Activated T-cell treated with anti-CD3 and anti-CD28 coated beads, Interleukin-2, amount 50 U/mL, for 4 hours (primary cell): ENCODE results near the gene MAP2K7. TPM values are rescaled to one million over a fixed set of nuclear protein-coding genes. Genes with fewer than 3 reads are reported as not detected.
A peak's percentile ranks its signal among the peaks of the same experiment; 100 is the strongest.
"Not testable (repeated sequence)": the region's sequence is repeated elsewhere in the genome, so short reads cannot be mapped to it uniquely, and the experiment has no call there.

Experiments used
- ATAC-seq, 2 donors: fragments of 200-7000 bp; cut with Tn5 transposase; one replicate each; pipeline ENCODE4 v1.10.0; 2021
- DNase-seq: peaks from one replicate; pipeline ENCODE4 v3.0.0-alpha.2; 2020
- H3K27me3 Mint-ChIP-seq: one replicate; pipeline ENCODE4 v1.8.0; 2021; ENCODE audit warnings: low read depth, mixed read lengths
- H3K36me3 Mint-ChIP-seq: one replicate; pipeline ENCODE4 v1.8.0; 2022; ENCODE audit warnings: mixed read lengths; ENCODE audit not compliant: insufficient read depth
- H3K4me1 Mint-ChIP-seq: one replicate; pipeline ENCODE4 v1.8.0; 2021; ENCODE audit warnings: low read depth, mixed read lengths
- H3K4me3 Mint-ChIP-seq: one replicate; pipeline ENCODE4 v1.8.0; 2021; ENCODE audit warnings: mild to moderate bottlenecking, moderate library complexity, mixed read lengths
- H3K9me3 Mint-ChIP-seq: one replicate; pipeline ENCODE4 v1.8.0; 2021; ENCODE audit warnings: mixed read lengths
- total RNA-seq, 3 donors: library from RNA; stranded (reverse); gene quantifications; one replicate each; pipeline ENCODE4 v1.2.1, GENCODE V29; 2021

Gene MAP2K7
- total RNA-seq, 3 donors from 2014 or later = 40.4 to 44.0 (median 43.3) TPM

DNA sequence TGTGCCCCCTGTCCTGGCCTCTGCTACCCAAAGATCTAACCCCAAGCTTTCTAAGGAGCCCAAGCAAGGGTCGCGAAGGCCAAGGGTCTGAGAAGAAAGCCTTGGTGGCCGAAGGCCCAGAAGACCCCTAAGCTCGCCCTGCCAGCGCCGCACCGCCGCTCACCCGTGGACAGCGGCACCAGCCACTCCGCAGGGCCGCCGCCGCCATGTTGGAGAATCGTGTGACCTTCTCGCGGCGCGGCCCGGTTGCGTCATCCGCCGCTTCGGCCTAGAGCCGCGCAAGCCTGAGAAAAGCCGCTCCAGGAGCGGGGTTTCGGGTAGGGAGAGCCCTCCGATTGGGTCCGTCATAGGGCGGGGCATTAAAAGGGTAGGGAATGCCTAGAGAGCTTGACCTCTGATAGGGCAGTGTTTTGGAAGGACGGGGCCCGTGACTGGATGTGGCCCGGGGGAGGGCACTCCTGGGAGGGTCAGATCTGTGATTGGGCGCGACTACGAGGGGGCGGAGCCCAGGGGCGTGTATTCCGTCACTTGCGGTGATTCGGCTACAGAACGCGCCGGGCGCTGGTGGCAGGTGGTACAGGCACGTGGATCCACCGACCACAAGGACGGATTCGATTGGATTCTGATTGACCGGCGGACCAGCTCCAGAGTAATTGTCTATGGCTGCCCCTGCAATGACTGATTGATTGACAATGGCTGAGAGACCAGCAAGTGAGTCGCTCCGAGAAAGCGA lies 39.9 kb downstream of the MAP2K7 start, which contains the start of gene TIMM44:
Gene TIMM44 (minus strand): TSS at position 223 of the 733 bp plus-strand sequence. CDS start 15 bp downstream, at position 208.
- H3K4me3 Mint-ChIP-seq = peak within 1 kb of the TSS; percentile 96
- peaks cover 12% of the 10 kb centered on the region for H3K36me3 Mint-ChIP-seq
- DNase-seq (peak; percentile 98), ATAC-seq (peak; percentile 98)
- peaks cover 35% of the 10 kb centered on the region for H3K4me1 Mint-ChIP-seq
- no peaks in the 10 kb centered on the region for H3K27me3 Mint-ChIP-seq
- H3K9me3 Mint-ChIP-seq = no peaks in the 10 kb centered on the region

DNA sequence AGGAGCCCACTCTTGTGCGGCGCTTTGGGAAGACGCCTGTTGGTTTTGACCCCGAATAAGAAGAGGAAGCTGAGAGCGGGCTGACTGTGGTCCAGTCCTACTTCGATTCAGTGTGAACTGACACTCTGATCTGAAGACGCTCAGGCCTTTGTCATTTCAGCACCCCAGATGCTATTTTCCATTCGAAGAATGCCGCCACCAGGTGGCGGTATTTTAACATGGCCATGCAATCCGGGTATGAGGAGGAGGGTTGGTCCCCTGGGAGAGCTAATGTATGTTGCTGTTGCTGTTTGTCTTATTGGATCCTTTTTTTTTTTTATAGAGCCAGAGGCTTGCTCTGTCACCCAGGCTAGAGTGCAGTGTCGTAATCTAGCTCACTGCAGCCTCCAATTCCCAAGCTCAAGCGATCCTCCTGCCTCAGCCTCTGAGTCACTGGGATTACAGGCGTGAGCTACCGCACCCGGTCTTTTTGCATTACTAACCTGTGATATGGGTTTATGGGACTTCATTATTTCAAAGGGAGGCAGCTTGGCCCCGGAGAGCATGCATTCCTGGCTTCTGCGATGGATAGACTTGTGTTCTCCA lies 40.6 kb downstream of the MAP2K7 start:
- H3K27me3 Mint-ChIP-seq = no peaks in the 10 kb centered on the region
- H3K4me1 Mint-ChIP-seq = peaks cover 32% of the 10 kb centered on the region
- peak overlapping the region; percentile 96 for H3K4me3 Mint-ChIP-seq
- DNase-seq = peak; percentile 88
- H3K36me3 Mint-ChIP-seq = peaks cover 8% of the 10 kb centered on the region
- no peaks in the 10 kb centered on the region for H3K9me3 Mint-ChIP-seq
- peak; percentile 52 to 53 for ATAC-seq

DNA sequence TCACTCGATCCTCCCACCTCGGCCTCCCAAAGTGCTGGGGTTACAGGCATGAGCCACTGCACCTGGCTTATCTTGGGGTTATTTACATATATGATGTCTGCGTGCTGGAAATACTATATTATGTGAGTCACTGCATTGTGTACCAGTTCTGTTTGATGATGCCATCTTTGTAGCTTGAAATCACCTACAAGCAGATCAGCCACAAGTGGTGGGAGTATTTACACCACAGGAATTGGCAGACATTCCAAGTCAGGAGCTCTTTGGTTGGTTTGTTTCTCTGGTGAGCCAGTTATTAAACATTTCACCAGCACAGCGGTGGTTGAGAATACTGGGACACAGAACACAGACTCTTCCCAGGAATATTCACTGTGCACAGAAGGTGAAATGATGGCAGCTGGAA lies 44.3 kb downstream of the MAP2K7 start:
- H3K4me3 Mint-ChIP-seq = no peak overlapping the region
- H3K9me3 Mint-ChIP-seq = no peaks in the 10 kb centered on the region
- H3K27me3 Mint-ChIP-seq = no peaks in the 10 kb centered on the region
- H3K4me1 Mint-ChIP-seq = peaks cover 13% of the 10 kb centered on the region
- no peak for ATAC-seq
- DNase-seq = no peak
- no peaks in the 10 kb centered on the region for H3K36me3 Mint-ChIP-seq

DNA sequence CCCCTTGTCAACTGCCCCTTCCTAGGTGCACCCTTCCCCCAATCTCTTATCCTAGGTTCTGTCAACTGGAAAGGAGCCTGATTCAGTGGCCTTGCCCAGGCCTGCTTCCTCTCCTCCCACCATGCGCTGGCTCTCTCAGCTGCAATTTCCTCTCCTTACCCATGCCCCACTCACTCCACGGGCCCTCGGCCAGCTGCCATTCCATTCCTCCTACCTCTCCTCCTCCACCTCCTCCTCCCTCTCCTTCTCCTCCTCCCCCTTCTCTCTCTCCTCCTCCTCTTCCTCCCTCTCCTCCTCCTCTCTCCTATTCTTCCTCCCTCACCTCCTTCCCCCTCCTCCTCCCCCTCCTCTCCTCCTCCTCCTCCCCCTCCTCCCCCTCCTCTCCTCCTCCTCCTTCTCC lies 49.4 kb downstream of the MAP2K7 start:
- Mint-ChIP-seq H3K36me3 (peaks cover 3% of the 10 kb centered on the region), H3K9me3 (no peaks in the 10 kb centered on the region), H3K4me3 (no peak overlapping the region), H3K4me1 (no peaks in the 10 kb centered on the region), H3K27me3 (no peaks in the 10 kb centered on the region)
- no peak for DNase-seq
- ATAC-seq = no peak

DNA sequence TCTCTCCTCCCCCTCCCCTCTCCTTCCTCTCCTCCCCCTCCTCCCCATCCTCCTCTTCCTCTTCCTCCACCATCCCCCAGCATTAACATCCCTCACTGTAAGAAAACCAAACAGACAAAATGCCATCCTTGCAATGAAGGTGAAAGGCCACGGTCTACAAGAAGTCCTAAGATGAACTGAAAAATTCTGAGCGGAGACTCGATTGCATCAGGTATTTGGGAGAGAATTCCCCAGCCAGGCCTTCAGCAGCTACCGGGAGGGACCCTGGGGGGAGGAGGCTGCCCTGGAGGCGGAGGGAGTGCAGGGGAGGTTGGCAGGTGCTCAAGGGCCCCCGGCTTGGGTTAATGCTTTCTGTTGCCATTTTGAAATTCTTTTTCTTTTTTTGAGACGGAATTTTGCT lies 49.9 kb downstream of the MAP2K7 start:
- H3K27me3 Mint-ChIP-seq = no peaks in the 10 kb centered on the region
- peaks cover 4% of the 10 kb centered on the region for H3K36me3 Mint-ChIP-seq
- H3K4me3 Mint-ChIP-seq = no peak overlapping the region
- DNase-seq (no peak), ATAC-seq (no peak)
- H3K4me1 Mint-ChIP-seq = no peaks in the 10 kb centered on the region
- H3K9me3 Mint-ChIP-seq = no peaks in the 10 kb centered on the region

DNA sequence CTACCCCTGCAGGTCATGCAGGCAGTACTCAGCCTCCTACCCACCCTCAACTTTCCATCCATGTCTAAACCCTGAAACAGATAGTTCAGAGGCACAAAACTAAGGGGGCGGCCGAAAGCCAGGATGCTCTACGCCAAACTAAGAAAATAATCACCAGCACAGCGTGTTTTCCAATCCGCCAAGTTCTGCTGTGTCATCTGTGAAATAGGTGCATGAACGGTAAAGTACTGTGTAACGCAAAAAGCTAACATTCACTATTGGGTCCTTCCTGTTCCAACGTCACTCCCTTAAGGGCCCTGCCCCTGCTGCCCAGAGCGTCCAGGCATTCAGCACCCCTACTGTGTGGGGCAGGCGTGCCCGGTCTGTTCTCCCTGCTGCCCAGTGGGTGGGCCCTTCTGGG lies 52.0 kb downstream of the MAP2K7 start:
- Mint-ChIP-seq H3K4me3 (no peak overlapping the region), H3K9me3 (no peaks in the 10 kb centered on the region), H3K27me3 (no peaks in the 10 kb centered on the region), H3K36me3 (peaks cover 4% of the 10 kb centered on the region), H3K4me1 (no peaks in the 10 kb centered on the region)
- DNase-seq (no peak), ATAC-seq (no peak)

DNA sequence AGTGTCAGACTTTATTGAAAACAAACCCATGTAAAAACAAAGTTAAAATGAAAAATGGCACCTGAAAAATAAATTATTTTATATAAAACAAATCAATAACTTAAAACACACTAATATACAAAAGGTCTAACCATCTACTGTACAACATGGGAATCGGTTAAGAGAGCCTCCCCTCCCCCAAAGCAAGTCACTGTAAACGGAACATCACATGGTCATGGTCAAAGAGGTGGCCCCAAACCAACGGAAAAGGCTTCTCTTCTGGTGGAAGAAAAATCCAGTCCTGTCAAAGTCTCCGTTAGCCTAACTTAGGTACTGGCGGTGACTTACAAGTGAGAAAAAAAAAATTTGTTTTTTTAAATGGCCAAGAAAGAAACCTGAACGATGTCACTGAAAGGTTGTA lies 55.5 kb downstream of the MAP2K7 start:
- H3K9me3 Mint-ChIP-seq = no peaks in the 10 kb centered on the region
- DNase-seq (no peak), ATAC-seq (no peak)
- no peaks in the 10 kb centered on the region for H3K4me1 Mint-ChIP-seq
- H3K27me3 Mint-ChIP-seq = no peaks in the 10 kb centered on the region
- peaks cover 14% of the 10 kb centered on the region for H3K36me3 Mint-ChIP-seq
- H3K4me3 Mint-ChIP-seq = no peak overlapping the region

DNA sequence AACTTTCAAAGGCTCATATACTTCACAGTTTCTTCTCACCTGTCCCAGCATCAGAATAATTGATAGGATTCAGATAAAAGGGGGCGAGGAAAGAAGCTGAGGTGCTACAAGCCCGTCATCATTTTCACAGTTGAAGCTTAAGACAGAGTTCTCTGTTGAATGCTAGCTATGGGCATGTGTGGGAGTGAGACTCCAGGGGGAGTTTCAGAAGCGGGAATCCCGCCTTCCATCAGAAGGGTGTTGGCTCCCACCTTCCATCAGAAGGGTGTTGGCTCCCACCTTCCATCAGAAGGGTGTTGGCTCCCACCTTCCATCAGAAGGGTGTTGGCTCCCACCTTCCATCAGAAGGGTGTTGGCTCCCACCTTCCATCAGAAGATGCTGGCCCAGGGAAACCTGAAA lies 57.4 kb downstream of the MAP2K7 start:
- ATAC-seq, H3K27me3 Mint-ChIP-seq, H3K4me1 Mint-ChIP-seq, H3K4me3 Mint-ChIP-seq, H3K9me3 Mint-ChIP-seq, DNase-seq: not testable (repeated sequence)
- H3K36me3 Mint-ChIP-seq = peaks cover 14% of the 10 kb centered on the region

DNA sequence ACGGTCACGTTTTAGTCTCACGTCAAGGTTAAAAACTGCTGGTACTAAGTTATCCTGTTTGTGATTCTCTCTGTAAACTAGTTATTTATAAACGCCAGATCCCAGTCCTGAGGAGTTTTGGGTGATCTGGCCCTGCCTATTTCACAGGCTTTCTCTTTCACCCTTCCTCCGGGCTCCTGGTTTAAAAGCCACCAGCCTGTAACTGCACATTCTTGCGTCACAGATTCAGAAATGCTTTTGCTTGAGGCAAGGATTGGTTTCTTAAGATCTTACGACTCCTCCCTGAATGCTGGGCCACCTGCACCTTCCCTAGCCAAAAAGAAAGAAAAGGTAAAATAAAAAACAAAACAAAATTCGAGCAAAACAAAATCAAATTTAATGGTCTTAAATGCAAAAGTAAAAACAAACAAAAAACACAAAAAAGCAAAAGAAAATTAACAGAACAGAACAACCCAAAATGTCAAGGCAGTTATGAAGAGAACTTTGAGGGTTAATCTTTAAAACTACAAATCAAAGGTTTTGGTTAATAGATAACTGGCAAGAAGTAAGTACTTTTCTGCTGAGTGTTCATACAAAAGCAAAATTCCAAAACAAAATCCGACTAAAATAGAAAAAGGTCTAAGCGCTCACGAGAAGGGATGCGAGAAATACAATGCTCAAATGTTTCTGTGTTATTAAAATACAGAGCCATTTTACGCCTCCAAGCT lies 58.4 kb downstream of the MAP2K7 start:
- Mint-ChIP-seq H3K27me3 (no peaks in the 10 kb centered on the region), H3K4me3 (no peak overlapping the region), H3K4me1 (no peaks in the 10 kb centered on the region), H3K36me3 (peaks cover 17% of the 10 kb centered on the region), H3K9me3 (no peaks in the 10 kb centered on the region)
- DNase-seq (no peak), ATAC-seq (no peak)

DNA sequence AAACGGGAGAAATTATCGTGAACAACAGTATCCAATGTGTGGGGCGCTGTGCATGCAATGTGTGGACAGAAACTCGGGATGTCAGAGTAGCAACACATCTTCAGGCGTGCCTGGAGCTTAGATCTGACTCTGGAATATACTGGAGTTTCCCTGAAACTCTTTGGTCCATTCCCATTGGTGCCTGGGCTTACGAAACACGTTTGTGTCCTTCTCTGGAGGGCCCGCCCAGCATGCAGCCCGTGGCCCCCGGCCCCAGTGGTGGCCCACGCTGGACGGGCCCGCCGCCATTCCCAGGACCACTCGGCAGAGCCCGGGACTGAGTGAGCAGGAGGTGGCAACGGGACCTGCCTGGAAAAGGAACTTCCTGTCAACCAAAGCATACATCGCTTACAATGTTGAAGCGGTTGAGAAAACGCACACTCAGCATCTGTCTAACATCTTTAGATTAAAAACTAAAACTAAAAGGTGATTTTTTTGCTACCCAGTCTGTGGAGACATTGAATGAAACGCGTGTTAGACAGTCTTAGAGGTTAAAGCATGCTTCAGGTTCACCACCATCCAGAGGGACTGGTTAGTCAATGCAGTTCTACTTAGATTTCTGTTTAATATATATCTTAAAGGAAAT lies 59.1 kb downstream of the MAP2K7 start:
- Mint-ChIP-seq H3K4me3 (no peak overlapping the region), H3K4me1 (no peaks in the 10 kb centered on the region), H3K27me3 (no peaks in the 10 kb centered on the region), H3K9me3 (no peaks in the 10 kb centered on the region), H3K36me3 (peaks cover 19% of the 10 kb centered on the region)
- ATAC-seq = no peak
- no peak for DNase-seq

DNA sequence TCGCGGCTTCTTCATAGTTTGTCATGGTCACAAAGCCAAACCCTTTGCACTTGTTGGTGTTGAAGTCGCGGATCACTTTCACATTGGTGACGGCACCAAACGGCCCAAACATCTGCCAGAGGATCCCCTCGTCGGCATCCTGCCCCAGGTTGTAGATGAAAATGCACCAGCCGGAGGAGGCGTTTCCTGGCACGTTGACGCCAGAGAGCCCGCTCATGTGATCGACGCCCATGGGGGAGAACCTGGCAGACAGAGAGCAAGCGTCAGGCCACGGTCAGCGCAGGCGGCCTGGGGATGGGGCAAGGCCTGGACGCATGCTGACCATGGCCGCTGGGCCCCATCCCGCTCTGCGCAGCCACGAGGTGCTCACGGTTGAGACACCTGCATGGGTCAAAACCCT lies 59.9 kb downstream of the MAP2K7 start:
- peaks cover 15% of the 10 kb centered on the region for H3K36me3 Mint-ChIP-seq
- no peaks in the 10 kb centered on the region for H3K27me3 Mint-ChIP-seq
- ATAC-seq = no peak
- no peak for DNase-seq
- no peaks in the 10 kb centered on the region for H3K4me1 Mint-ChIP-seq
- no peak overlapping the region for H3K4me3 Mint-ChIP-seq
- H3K9me3 Mint-ChIP-seq = no peaks in the 10 kb centered on the region

Other genes with a start within 250 kb of the MAP2K7 start
- gene RETN, start 234.8 kb upstream of the MAP2K7 start, total RNA-seq = not detected
- gene MCEMP1, start 226.8 kb upstream of the MAP2K7 start, total RNA-seq = not detected
- 100 to 1,000 TPM in 1 of 3 donors, 10 to 100 TPM in 2; 81.3 to 112 (median 89.8) TPM for gene TRAPPC5, start 223.0 kb upstream of the MAP2K7 start, total RNA-seq
- 10 to 100 TPM in 2 of 3 donors, 1 to 10 TPM in 1; 6.9 to 52.7 (median 20.5) TPM for gene FCER2, start 201.7 kb upstream of the MAP2K7 start, total RNA-seq
- not detected for gene CLEC4G, start 171.8 kb upstream of the MAP2K7 start, total RNA-seq
- not detected for gene CD209, start 156.3 kb upstream of the MAP2K7 start, total RNA-seq
- not detected for gene CLEC4M, start 140.6 kb upstream of the MAP2K7 start, total RNA-seq
- 1 to 10 TPM; 6.6 to 7.5 (median 7.1) TPM for gene EVI5L, start 73.7 kb upstream of the MAP2K7 start, total RNA-seq
- under 1 TPM in 2 of 3 donors, not detected in 1; 0.05 to 0.08 TPM for gene PRR36, start 29.5 kb upstream of the MAP2K7 start, total RNA-seq
- under 1 TPM in 1 of 3 donors, not detected in 2; 0.05 TPM for gene LRRC8E, start 15.4 kb upstream of the MAP2K7 start, total RNA-seq
- gene TGFBR3L, start 11.0 kb downstream of the MAP2K7 start, total RNA-seq = 1 to 10 TPM in 2 of 3 donors, under 1 TPM in 1; 0.74 to 2.4 (median 1.4) TPM
- gene SNAPC2, start 16.5 kb downstream of the MAP2K7 start, total RNA-seq = 10 to 100 TPM; 16.7 to 20.0 (median 18.8) TPM
- 1 to 10 TPM in 1 of 3 donors, under 1 TPM in 2; 0.71 to 1.4 (median 0.95) TPM for gene CTXN1, start 22.3 kb downstream of the MAP2K7 start, total RNA-seq
- gene TIMM44, start 39.8 kb downstream of the MAP2K7 start, total RNA-seq = 100 to 1,000 TPM; 180 to 193 (median 190) TPM
- 100 to 1,000 TPM; 160 to 171 (median 161) TPM for gene ELAVL1, start 101.8 kb downstream of the MAP2K7 start, total RNA-seq
- not detected for gene CCL25, start 148.9 kb downstream of the MAP2K7 start, total RNA-seq
- under 1 TPM in 1 of 3 donors, not detected in 2; 0.03 TPM for gene FBN3, start 245.7 kb downstream of the MAP2K7 start, total RNA-seq